C4-2B (cell line): ENCODE results near the gene WDR27.

Experiments used
- ZFX ChIP-seq: fragments of 450-650 bp; IDR thresholded peaks from 2 replicates; pipeline ENCODE4 v1.6.1; 2017
- TF ChIP-seq, protein P1 (sequence below): fragments of 450-650 bp; conservative IDR thresholded peaks from 2 replicates; pipeline ENCODE4 v1.5.1; 2017; ENCODE audit warnings: mild to moderate bottlenecking

DNA sequence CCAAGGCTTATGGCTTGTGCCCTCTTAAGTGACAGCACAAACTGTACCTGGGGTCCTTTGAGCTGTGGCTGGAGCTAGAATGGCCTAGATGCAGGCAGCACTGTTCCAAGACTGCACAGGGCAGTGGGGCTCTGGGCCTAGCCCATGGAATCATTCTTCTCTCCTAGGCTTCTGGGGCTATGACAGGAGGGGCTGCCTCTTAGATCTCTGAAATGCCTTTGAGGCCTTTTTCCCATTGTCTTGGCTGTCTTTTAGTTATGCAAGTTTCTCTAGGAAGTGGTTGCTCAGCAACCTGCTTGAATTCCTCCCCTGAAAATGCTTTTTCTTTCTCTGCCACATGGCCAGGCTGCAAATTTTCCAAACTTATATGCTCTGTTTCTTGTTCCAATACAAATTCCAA is 183.4 kb downstream of the WDR27 start:
- TF ChIP-seq, protein P1, sequence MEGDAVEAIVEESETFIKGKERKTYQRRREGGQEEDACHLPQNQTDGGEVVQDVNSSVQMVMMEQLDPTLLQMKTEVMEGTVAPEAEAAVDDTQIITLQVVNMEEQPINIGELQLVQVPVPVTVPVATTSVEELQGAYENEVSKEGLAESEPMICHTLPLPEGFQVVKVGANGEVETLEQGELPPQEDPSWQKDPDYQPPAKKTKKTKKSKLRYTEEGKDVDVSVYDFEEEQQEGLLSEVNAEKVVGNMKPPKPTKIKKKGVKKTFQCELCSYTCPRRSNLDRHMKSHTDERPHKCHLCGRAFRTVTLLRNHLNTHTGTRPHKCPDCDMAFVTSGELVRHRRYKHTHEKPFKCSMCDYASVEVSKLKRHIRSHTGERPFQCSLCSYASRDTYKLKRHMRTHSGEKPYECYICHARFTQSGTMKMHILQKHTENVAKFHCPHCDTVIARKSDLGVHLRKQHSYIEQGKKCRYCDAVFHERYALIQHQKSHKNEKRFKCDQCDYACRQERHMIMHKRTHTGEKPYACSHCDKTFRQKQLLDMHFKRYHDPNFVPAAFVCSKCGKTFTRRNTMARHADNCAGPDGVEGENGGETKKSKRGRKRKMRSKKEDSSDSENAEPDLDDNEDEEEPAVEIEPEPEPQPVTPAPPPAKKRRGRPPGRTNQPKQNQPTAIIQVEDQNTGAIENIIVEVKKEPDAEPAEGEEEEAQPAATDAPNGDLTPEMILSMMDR: no peak
- no peak for TF ChIP-seq ZFX
